HL-60 (cell line): ENCODE data around the gene NAV2.

Experiments
- DNase-seq, 2 experiments: peaks; one replicate each; pipeline ENCODE4 v3.0.0-alpha.2; 2010 to 2020; ENCODE audit warnings: low read depth in 1 of 2, low spot score in 1 of 2
- H3K27ac ChIP-seq: fragments of 250-450 bp; sonication (Bioruptor Pico); replicated peaks from 2 replicates; pipeline ENCODE4 v1.5.1; 2020; ENCODE audit warnings: mild to moderate bottlenecking, moderate library complexity
- H3K27me3 ChIP-seq: fragments of 250-450 bp; sonication (Bioruptor Pico); 2 replicates; pipeline ENCODE4 v1.5.1; 2021; ENCODE audit warnings: mild to moderate bottlenecking, moderate library complexity; ENCODE audit not compliant: insufficient read depth, poor library complexity, severe bottlenecking
- H3K4me3 ChIP-seq: replicated peaks from 2 replicates; pipeline ENCODE4 v1.5.1; 2011; ENCODE audit warnings: mild to moderate bottlenecking, control low read depth, low read length; ENCODE audit not compliant: insufficient read depth
- GABPA ChIP-seq: IDR thresholded peaks from 2 replicates; pipeline ENCODE4 v1.6.1; 2012; ENCODE audit warnings: low read depth
- POLR2AphosphoS5 ChIP-seq: IDR thresholded peaks from 2 replicates; pipeline ENCODE4 v1.6.1; 2012; ENCODE audit warnings: low read depth
- SPI1 ChIP-seq: IDR thresholded peaks from 2 replicates; pipeline ENCODE4 v1.6.1; 2012; ENCODE audit warnings: low read depth, mild to moderate bottlenecking, borderline replicate concordance
- TF ChIP-seq, protein P1 (sequence below): IDR thresholded peaks from one replicate; pipeline ENCODE4 v1.5.1; 2011; ENCODE audit warnings: low read length, control low read depth, inconsistent platforms; ENCODE audit not compliant: insufficient read depth
- TF ChIP-seq, protein P2 (sequence below): IDR thresholded peaks from 2 replicates; pipeline ENCODE4 v1.6.1; 2012; ENCODE audit warnings: low read depth; ENCODE audit not compliant: insufficient replicate concordance

NAV2 gene

GRCh38 chr11:19740586-19740985 is 27.9 kb downstream of the NAV2 start:
- DNase-seq, result no peak
- TF ChIP-seq, protein P1, sequence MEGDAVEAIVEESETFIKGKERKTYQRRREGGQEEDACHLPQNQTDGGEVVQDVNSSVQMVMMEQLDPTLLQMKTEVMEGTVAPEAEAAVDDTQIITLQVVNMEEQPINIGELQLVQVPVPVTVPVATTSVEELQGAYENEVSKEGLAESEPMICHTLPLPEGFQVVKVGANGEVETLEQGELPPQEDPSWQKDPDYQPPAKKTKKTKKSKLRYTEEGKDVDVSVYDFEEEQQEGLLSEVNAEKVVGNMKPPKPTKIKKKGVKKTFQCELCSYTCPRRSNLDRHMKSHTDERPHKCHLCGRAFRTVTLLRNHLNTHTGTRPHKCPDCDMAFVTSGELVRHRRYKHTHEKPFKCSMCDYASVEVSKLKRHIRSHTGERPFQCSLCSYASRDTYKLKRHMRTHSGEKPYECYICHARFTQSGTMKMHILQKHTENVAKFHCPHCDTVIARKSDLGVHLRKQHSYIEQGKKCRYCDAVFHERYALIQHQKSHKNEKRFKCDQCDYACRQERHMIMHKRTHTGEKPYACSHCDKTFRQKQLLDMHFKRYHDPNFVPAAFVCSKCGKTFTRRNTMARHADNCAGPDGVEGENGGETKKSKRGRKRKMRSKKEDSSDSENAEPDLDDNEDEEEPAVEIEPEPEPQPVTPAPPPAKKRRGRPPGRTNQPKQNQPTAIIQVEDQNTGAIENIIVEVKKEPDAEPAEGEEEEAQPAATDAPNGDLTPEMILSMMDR, result no peak
- no peak overlapping the region for H3K4me3 ChIP-seq
- H3K27ac ChIP-seq, result no peak overlapping the region
- no peaks in the 10 kb centered on the region for H3K27me3 ChIP-seq

GRCh38 chr11:19742588-19743292 is 30.1 kb downstream of the NAV2 start:
- H3K27me3 ChIP-seq, result no peaks in the 10 kb centered on the region
- TF ChIP-seq, protein P2, sequence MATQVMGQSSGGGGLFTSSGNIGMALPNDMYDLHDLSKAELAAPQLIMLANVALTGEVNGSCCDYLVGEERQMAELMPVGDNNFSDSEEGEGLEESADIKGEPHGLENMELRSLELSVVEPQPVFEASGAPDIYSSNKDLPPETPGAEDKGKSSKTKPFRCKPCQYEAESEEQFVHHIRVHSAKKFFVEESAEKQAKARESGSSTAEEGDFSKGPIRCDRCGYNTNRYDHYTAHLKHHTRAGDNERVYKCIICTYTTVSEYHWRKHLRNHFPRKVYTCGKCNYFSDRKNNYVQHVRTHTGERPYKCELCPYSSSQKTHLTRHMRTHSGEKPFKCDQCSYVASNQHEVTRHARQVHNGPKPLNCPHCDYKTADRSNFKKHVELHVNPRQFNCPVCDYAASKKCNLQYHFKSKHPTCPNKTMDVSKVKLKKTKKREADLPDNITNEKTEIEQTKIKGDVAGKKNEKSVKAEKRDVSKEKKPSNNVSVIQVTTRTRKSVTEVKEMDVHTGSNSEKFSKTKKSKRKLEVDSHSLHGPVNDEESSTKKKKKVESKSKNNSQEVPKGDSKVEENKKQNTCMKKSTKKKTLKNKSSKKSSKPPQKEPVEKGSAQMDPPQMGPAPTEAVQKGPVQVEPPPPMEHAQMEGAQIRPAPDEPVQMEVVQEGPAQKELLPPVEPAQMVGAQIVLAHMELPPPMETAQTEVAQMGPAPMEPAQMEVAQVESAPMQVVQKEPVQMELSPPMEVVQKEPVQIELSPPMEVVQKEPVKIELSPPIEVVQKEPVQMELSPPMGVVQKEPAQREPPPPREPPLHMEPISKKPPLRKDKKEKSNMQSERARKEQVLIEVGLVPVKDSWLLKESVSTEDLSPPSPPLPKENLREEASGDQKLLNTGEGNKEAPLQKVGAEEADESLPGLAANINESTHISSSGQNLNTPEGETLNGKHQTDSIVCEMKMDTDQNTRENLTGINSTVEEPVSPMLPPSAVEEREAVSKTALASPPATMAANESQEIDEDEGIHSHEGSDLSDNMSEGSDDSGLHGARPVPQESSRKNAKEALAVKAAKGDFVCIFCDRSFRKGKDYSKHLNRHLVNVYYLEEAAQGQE, result no peak
- no peak for TF ChIP-seq POLR2AphosphoS5
- TF ChIP-seq SPI1, result no peak
- TF ChIP-seq, protein P1, result peak; percentile 68
- TF ChIP-seq GABPA, result no peak
- peak; percentile 1 to 43 for DNase-seq
- no peak overlapping the region for H3K4me3 ChIP-seq
- H3K27ac ChIP-seq, result no peak overlapping the region

DNA sequence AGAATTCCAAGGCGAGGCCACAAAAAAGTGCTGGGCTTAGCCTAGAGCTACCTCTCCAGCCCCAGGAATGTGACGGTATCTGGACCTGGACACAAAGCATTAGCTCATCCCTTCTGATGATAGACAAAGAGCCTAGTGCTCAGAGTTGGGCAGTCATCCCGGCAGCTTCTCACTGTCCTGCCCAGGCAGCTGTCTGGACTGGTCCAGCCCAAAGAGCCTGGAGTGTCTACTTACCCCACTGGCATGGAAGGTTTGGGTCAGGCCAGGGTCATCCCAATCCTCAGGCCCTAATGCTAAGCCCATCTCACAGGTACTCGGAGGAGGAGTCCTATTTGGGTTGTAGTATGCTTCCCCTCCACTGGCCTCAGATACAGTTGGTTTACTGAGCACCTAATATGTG is 31.0 kb downstream of the NAV2 start:
- Histone ChIP-seq H3K4me3 (no peak overlapping the region), H3K27me3 (no peaks in the 10 kb centered on the region), H3K27ac (no peak overlapping the region)
- TF ChIP-seq GABPA (no peak), SPI1 (no peak), POLR2AphosphoS5 (no peak)
- TF ChIP-seq, protein P1, result no peak
- TF ChIP-seq, protein P2, result no peak
- DNase-seq, result no peak

DNA sequence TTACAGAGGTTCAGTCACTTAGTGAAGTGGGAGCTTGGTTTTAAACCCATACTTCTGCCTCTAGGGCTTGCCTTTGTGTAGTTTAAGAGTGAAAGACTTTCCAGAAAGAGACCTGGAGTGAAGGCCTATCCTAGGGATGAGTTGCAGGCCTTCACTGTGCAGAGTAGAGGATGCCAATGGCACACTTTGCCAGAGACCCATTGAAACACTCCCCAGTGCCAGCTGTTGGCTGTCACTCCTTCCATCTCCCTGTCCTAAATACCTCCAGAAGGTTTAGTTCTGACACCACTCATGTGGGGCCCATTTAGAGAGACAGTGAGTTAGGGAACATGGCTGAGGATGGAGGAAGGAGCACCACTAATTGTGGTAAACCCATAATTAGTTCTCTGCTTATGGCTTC is 31.5 kb downstream of the NAV2 start:
- no peak overlapping the region for H3K4me3 ChIP-seq
- TF ChIP-seq SPI1, result no peak
- no peaks in the 10 kb centered on the region for H3K27me3 ChIP-seq
- no peak overlapping the region for H3K27ac ChIP-seq
- no peak for DNase-seq
